ENCODE data around the gene ARHGAP25. TPM values are rescaled to one million over a fixed set of nuclear protein-coding genes. Genes with fewer than 3 reads are reported as not detected.

Gene ARHGAP25
- 10 to 100 TPM in 2 of 9 donors, 1 to 10 TPM in 7; 2.6 to 27.9 (median 5.4) TPM for total RNA-seq
- 1 to 10 TPM; 2.9 to 4.8 TPM for polyA plus RNA-seq
- long read RNA-seq, donor 1, transcript ARHGAP25-203 (10 exons, 2,939 nt), result major isoform, 5 of 11 reads
- long read RNA-seq, donor 1, partial matches to known transcripts, result 1 of 11 reads
- long read RNA-seq, donor 1, other reads (novel, unspliced or antisense), result 2 of 11 reads
- long read RNA-seq, donor 2, partial matches to known transcripts, result 3 of 14 reads
- long read RNA-seq, donor 2, other reads (novel, unspliced or antisense), result 8 of 14 reads
- long read RNA-seq, donor 3, partial matches to known transcripts, result 0 of 4 reads
- long read RNA-seq, donor 3, other reads (novel, unspliced or antisense), result 0 of 4 reads

GRCh38 chr2:68734688-68735525 lies at the start of gene ARHGAP25:
ARHGAP25 (plus strand) TSS chr2:68734811; CDS start chr2:68735200, 389 bp downstream.
- H3K4me3 ChIP-seq, result peak within 1 kb of the TSS in 9 of 12 donors; percentile 15 to 67 (median 32)
- ATAC-seq (peak in 3 of 4 donors; percentile 20 to 57 (median 29)), DNase-seq (peak in 3 of 5 donors; percentile 21 to 26 (median 24))
- 74 to 85% (median 78%) methylated on average over 12 of the region's 12 CpGs for WGBS, 4 donors
- H3K36me3 ChIP-seq, result no peaks in the 10 kb centered on the region
- H3K27me3 ChIP-seq, result no peaks in the 10 kb centered on the region
- H3K9me3 ChIP-seq, result no peaks in the 10 kb centered on the region
- peak within 1 kb of the TSS in 7 of 12 donors; percentile 8 to 93 (median 53) for H3K27ac ChIP-seq
- intact Hi-C loops (cut with DNase I), result no loop called here
- H3K4me1 ChIP-seq, result peaks cover 0 to 66% (median 0%) of the 10 kb centered on the region in 12 donors
- no peak for TF ChIP-seq POLR2A (IDR thresholded peaks at IDR 0.05)
- TF ChIP-seq CTCF (IDR thresholded peaks at IDR 0.05), result no peak

- no peak for ATAC-seq
- intact Hi-C loops (cut with DNase I), result no loop called here
- no peak overlapping the region for H3K4me3 ChIP-seq
- H3K27ac ChIP-seq, result no peak overlapping the region
- H3K27me3 ChIP-seq, result no peaks in the 10 kb centered on the region
- H3K4me1 ChIP-seq, result peaks cover 0 to 17% (median 0%) of the 10 kb centered on the region in 12 donors
- no peaks in the 10 kb centered on the region for H3K36me3 ChIP-seq
- TF ChIP-seq POLR2A (IDR thresholded peaks at IDR 0.05) (no peak), CTCF (IDR thresholded peaks at IDR 0.05) (no peak)
- H3K9me3 ChIP-seq, result no peaks in the 10 kb centered on the region
- 74 to 76% (median 75%) methylated on average over 5 of the region's 5 CpGs for WGBS, 4 donors
- DNase-seq, result no peak
These were observed 48.4 kb upstream of the ARHGAP25 start for GRCh38 chr2:68686178-68686577.

GRCh38 chr2:68687018-68687417 lies 47.6 kb upstream of the ARHGAP25 start:
- intact Hi-C loops (cut with DNase I), result no loop called here

More at GRCh38 chr2:68687018-68687417, 47.6 kb upstream of the ARHGAP25 start:
- ATAC-seq (no peak), DNase-seq (no peak)
- H3K4me3 ChIP-seq, result no peak overlapping the region
- H3K36me3 ChIP-seq, result no peaks in the 10 kb centered on the region
- peaks cover 0 to 17% (median 0%) of the 10 kb centered on the region in 12 donors for H3K4me1 ChIP-seq
- no peak overlapping the region for H3K27ac ChIP-seq
- H3K27me3 ChIP-seq, result no peaks in the 10 kb centered on the region
- TF ChIP-seq CTCF (IDR thresholded peaks at IDR 0.05) (no peak), POLR2A (IDR thresholded peaks at IDR 0.05) (no peak)
- H3K9me3 ChIP-seq, result no peaks in the 10 kb centered on the region
- WGBS, 4 donors, result 87 to 96% (median 95%) methylated on average over 1 of the region's 1 CpG

All from heart left ventricle (tissue), 16 donors.